ENCODE measurements around the gene FRA10AC1. TPM values are rescaled to one million over a fixed set of nuclear protein-coding genes. Genes with fewer than 3 reads are reported as not detected.
"Not testable (repeated sequence)": the region's sequence is repeated elsewhere in the genome, so short reads cannot be mapped to it uniquely, and the experiment has no call there.

Gene FRA10AC1
- total RNA-seq, 1 donor from 2014 or later = 15.1 TPM

DNA sequence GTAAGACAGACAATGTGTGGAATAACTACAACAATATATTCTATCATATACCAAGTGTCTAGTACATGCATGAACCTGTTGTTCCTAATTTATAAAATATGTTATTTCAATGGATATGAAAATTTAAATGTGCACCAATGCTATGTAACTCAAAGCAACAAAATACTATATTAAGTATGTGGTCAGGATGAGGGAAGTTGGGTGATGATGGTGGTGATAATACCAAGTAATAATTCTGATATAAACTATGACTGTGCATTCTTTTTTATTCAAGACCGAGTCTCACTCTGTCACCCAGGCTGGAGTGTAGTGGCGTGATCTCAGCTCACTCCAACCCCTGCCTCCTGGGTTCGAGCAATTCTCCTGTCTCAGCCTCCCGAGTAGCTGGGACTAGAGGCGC is 2.1 kb upstream of the FRA10AC1 start:
- no peak overlapping the region for H3K4me3 ChIP-seq (ENCODE audit: low read length in 3 of 3)
- peaks cover under 1 to 2% (median 1%) of the 10 kb centered on the region in 3 donors for H3K36me3 ChIP-seq (ENCODE audit: control insufficient read depth in 3 of 3, insufficient read depth in 3 of 3, low read length in 3 of 3)
- peaks cover 5 to 15% (median 9%) of the 10 kb centered on the region in 3 donors for H3K4me1 ChIP-seq (ENCODE audit: control insufficient read depth in 3 of 3, insufficient read depth in 3 of 3, low read length in 3 of 3)
- no peaks in the 10 kb centered on the region for H3K27me3 ChIP-seq (ENCODE audit: control insufficient read depth in 3 of 3, insufficient read depth in 3 of 3, low read length in 3 of 3)
- no peak overlapping the region for H3K27ac ChIP-seq (ENCODE audit: low read depth, low read length)
- H3K9me3 ChIP-seq (ENCODE audit: control insufficient read depth in 3 of 3, low read length in 3 of 3) = no peaks in the 10 kb centered on the region
- no peak overlapping the region for H3K9ac ChIP-seq (ENCODE audit: low read depth in 1 of 3, low read length in 3 of 3)

DNA sequence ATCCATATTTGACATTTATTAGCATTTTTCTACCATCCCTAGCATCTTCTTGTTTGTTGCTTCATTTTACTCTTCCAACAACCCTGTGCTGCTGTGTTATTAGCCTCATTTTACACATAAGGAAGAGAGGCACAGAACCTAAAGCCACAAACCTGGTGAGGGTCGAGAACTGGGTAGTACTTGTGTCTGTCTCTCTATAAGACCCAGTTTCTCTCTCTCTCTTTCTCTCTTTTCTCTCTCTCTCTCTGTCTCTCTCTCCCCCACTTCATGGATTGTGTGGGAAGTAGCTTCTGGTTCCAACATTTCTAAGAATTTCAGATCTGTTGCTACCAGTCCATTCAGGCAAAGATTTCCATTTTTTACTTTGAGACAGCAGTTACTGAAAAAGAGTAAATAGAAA is 1.4 kb upstream of the FRA10AC1 start:
- H3K9me3 ChIP-seq (ENCODE audit: control insufficient read depth in 3 of 3, low read length in 3 of 3) = no peaks in the 10 kb centered on the region
- H3K4me3 ChIP-seq (ENCODE audit: low read length in 3 of 3) = no peak overlapping the region
- H3K4me1 ChIP-seq (ENCODE audit: control insufficient read depth in 3 of 3, insufficient read depth in 3 of 3, low read length in 3 of 3) = peaks cover 5 to 15% (median 9%) of the 10 kb centered on the region in 3 donors
- H3K27me3 ChIP-seq (ENCODE audit: control insufficient read depth in 3 of 3, insufficient read depth in 3 of 3, low read length in 3 of 3) = no peaks in the 10 kb centered on the region
- peaks cover 5 to 8% (median 7%) of the 10 kb centered on the region in 3 donors for H3K36me3 ChIP-seq (ENCODE audit: control insufficient read depth in 3 of 3, insufficient read depth in 3 of 3, low read length in 3 of 3)
- no peak overlapping the region for H3K9ac ChIP-seq (ENCODE audit: low read depth in 1 of 3, low read length in 3 of 3)
- no peak overlapping the region for H3K27ac ChIP-seq (ENCODE audit: low read depth, low read length)

DNA sequence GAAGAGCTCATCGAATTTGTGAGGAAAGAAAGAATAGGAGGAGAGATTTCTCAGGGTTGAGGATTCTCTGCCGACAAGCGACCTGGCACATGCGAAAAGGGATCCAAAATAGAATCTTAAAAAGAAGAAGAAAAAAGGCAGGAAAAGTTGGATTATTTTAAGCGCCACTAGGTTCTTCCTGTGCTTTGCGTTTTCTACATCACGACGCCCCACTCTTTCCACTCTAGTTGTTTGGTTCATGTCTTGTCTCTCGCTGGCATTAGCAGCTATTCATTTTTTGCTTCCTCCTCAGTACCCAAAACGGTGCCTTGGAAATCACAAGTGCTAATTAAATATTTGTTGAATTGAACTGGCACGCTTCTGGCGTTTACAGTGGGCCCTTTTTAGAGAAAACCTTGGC is 674 bp upstream of the FRA10AC1 start:
- Histone ChIP-seq H3K4me3 (ENCODE audit: low read length in 3 of 3) (peak overlapping the region; percentile 93 to 97 (median 96)), H3K9ac (ENCODE audit: low read depth in 1 of 3, low read length in 3 of 3) (peak overlapping the region; percentile 92 to 95 (median 94)), H3K27ac (ENCODE audit: low read depth, low read length) (peak overlapping the region; percentile 80), H3K9me3 (ENCODE audit: control insufficient read depth in 3 of 3, low read length in 3 of 3) (no peaks in the 10 kb centered on the region), H3K27me3 (ENCODE audit: control insufficient read depth in 3 of 3, insufficient read depth in 3 of 3, low read length in 3 of 3) (no peaks in the 10 kb centered on the region), H3K36me3 (ENCODE audit: control insufficient read depth in 3 of 3, insufficient read depth in 3 of 3, low read length in 3 of 3) (peaks cover 7 to 14% (median 13%) of the 10 kb centered on the region in 3 donors), H3K4me1 (ENCODE audit: control insufficient read depth in 3 of 3, insufficient read depth in 3 of 3, low read length in 3 of 3) (peaks cover 5 to 15% (median 9%) of the 10 kb centered on the region in 3 donors)

DNA sequence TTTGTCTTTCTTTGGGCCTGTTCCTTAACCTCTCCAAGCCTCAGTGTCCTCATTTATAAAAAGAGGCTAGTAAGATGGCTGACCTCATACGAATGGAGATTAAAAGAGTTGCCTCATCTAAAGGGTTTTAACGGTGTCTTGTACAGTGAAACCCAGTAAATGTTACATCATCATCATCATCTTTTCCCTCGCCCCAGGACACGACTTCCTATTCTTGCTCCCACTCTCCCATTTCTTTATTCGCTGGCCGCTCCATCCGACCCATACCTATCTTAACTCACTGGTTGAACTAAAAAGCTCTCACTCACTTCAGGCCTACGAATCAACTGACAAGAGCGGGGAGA is 554 bp downstream of the FRA10AC1 start:
- H3K9me3 ChIP-seq (ENCODE audit: control insufficient read depth in 3 of 3, low read length in 3 of 3) = no peaks in the 10 kb centered on the region
- peaks cover 10 to 20% (median 20%) of the 10 kb centered on the region in 3 donors for H3K36me3 ChIP-seq (ENCODE audit: control insufficient read depth in 3 of 3, insufficient read depth in 3 of 3, low read length in 3 of 3)
- no peaks in the 10 kb centered on the region for H3K27me3 ChIP-seq (ENCODE audit: control insufficient read depth in 3 of 3, insufficient read depth in 3 of 3, low read length in 3 of 3)
- H3K27ac ChIP-seq (ENCODE audit: low read depth, low read length) = peak overlapping the region; percentile 80
- H3K9ac ChIP-seq (ENCODE audit: low read depth in 1 of 3, low read length in 3 of 3) = peak overlapping the region; percentile 91 to 95 (median 95)
- H3K4me1 ChIP-seq (ENCODE audit: control insufficient read depth in 3 of 3, insufficient read depth in 3 of 3, low read length in 3 of 3) = peaks cover 5 to 15% (median 9%) of the 10 kb centered on the region in 3 donors
- H3K4me3 ChIP-seq (ENCODE audit: low read length in 3 of 3) = peak overlapping the region; percentile 93 to 98 (median 96)

DNA sequence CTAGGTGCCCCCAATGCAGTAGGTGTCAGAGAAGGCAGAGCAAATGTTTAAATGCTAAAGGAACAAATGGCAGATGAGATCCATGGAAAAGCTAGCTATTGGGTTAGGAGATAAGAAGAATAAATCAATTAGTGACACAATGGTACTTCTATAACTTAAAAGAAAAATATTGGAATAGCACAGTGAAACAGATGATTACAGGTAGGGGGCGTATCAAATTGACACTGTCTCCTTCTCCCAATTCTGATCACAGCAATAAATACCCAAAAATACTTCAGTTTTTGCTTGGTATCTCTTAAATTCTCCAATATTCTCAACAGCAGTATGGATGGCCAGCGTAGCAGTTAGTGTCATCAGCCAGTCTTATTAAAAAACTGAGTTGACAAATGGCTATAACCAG is 5.2 kb downstream of the FRA10AC1 start:
- Histone ChIP-seq H3K27ac (ENCODE audit: low read depth, low read length) (no peak overlapping the region), H3K4me1 (ENCODE audit: control insufficient read depth in 3 of 3, insufficient read depth in 3 of 3, low read length in 3 of 3) (peaks cover 5 to 13% (median 9%) of the 10 kb centered on the region in 3 donors), H3K9me3 (ENCODE audit: control insufficient read depth in 3 of 3, low read length in 3 of 3) (no peaks in the 10 kb centered on the region), H3K27me3 (ENCODE audit: control insufficient read depth in 3 of 3, insufficient read depth in 3 of 3, low read length in 3 of 3) (no peaks in the 10 kb centered on the region), H3K36me3 (ENCODE audit: control insufficient read depth in 3 of 3, insufficient read depth in 3 of 3, low read length in 3 of 3) (peaks cover 10 to 41% (median 39%) of the 10 kb centered on the region in 3 donors), H3K9ac (ENCODE audit: low read depth in 1 of 3, low read length in 3 of 3) (no peak overlapping the region), H3K4me3 (ENCODE audit: low read length in 3 of 3) (no peak overlapping the region)

DNA sequence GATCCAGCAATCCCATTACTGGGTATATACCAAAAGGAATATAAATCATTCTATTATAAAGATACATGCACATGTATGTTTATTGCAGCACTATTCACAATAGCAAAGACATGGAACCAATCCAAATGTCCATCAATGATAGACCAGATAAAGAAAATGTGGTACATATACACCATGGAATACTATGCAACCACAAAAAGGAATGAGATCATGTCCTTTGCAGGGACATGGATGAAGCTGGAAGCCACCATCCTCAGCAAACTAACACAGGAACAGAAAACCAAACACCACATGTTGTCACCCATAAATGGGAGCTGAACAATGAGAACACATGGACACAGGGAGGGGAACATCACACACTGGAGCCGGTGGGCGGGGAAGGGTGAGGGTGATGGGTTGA is 5.8 kb downstream of the FRA10AC1 start:
- not testable (repeated sequence) for H3K4me1 ChIP-seq (ENCODE audit: control insufficient read depth in 3 of 3, insufficient read depth in 3 of 3, low read length in 3 of 3); H3K9me3 ChIP-seq (ENCODE audit: control insufficient read depth in 3 of 3, low read length in 3 of 3); H3K9ac ChIP-seq (ENCODE audit: low read depth in 1 of 3, low read length in 3 of 3); H3K27me3 ChIP-seq (ENCODE audit: control insufficient read depth in 3 of 3, insufficient read depth in 3 of 3, low read length in 3 of 3); H3K27ac ChIP-seq (ENCODE audit: low read depth, low read length); H3K4me3 ChIP-seq (ENCODE audit: low read length in 3 of 3)
- H3K36me3 ChIP-seq (ENCODE audit: control insufficient read depth in 3 of 3, insufficient read depth in 3 of 3, low read length in 3 of 3) = peaks cover 10 to 45% (median 42%) of the 10 kb centered on the region in 3 donors

DNA sequence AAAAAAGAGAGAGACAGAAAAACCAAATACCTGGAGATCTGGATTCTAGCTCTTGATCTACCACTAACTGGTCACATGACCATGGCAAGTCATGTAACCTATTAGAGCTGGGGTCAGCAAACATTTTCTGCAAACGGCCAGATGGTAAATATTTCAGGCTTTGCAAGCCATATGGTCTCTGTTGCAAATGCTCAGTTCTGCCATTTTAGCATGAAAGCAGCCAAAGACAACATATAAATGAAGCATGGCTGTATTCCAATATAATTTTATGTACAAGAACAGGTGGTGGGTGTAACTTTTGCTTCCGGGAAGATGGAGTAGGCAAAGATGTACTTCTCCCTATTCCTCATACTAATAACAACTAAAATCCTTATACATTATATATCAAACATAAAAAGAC is 6.7 kb downstream of the FRA10AC1 start:
- H3K36me3 ChIP-seq (ENCODE audit: control insufficient read depth in 3 of 3, insufficient read depth in 3 of 3, low read length in 3 of 3) = peaks cover 10 to 47% (median 42%) of the 10 kb centered on the region in 3 donors
- no peaks in the 10 kb centered on the region for H3K9me3 ChIP-seq (ENCODE audit: control insufficient read depth in 3 of 3, low read length in 3 of 3)
- no peak overlapping the region for H3K27ac ChIP-seq (ENCODE audit: low read depth, low read length)
- H3K4me1 ChIP-seq (ENCODE audit: control insufficient read depth in 3 of 3, insufficient read depth in 3 of 3, low read length in 3 of 3) = no peaks in the 10 kb centered on the region
- no peaks in the 10 kb centered on the region for H3K27me3 ChIP-seq (ENCODE audit: control insufficient read depth in 3 of 3, insufficient read depth in 3 of 3, low read length in 3 of 3)
- no peak overlapping the region for H3K9ac ChIP-seq (ENCODE audit: low read depth in 1 of 3, low read length in 3 of 3)
- no peak overlapping the region for H3K4me3 ChIP-seq (ENCODE audit: low read length in 3 of 3)

DNA sequence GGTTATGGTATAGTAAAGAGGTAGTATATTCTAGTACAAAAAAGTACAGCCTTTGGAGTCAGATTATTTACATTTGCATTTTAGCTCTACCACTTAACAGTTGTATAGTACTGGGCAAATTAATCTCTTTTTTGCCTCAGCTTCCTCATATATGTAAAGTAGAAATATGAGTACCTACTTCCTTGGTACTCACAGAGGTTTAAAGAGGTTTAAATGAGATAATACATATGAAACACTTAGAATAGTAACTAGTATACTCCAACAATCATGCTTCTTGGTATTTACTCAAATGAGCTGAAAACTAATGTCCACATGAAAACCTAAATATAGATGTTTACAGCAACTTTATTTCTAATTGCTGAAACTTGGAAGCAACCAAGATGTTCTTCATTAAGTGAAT is 14.7 kb downstream of the FRA10AC1 start:
- no peaks in the 10 kb centered on the region for H3K4me1 ChIP-seq (ENCODE audit: control insufficient read depth in 3 of 3, insufficient read depth in 3 of 3, low read length in 3 of 3)
- peaks cover 0 to 15% (median 14%) of the 10 kb centered on the region in 3 donors for H3K36me3 ChIP-seq (ENCODE audit: control insufficient read depth in 3 of 3, insufficient read depth in 3 of 3, low read length in 3 of 3)

DNA sequence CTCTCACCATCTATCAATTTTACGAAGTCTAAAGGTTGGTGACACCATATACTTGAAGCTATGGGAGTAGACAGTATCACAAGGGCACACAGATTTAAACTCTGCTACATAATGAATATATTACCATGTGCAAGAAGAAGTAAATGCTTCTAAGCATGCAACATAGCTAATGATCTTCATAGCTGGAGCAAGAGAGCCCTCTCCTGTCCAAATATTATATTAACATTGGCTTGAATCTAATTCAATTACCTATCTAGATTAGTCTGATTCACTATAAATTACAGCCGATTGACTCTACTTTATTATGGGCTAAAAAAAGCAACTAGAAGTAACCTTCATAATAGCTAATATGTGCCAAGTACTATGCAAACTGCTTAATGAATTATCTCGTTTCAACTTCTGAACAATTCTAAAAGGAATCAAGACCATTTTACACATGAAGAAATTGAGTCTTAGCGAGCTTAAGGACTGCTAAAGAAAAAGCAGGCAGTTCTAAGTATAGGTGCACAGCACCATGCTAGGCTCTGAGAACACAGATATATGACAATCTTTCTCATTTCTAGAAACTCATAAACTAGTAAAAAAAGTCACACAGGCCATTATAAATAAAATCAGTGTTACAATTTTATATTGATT is 21.9 kb downstream of the FRA10AC1 start:
- Histone ChIP-seq H3K9ac (ENCODE audit: low read depth in 1 of 3, low read length in 3 of 3) (no peak overlapping the region), H3K27me3 (ENCODE audit: control insufficient read depth in 3 of 3, insufficient read depth in 3 of 3, low read length in 3 of 3) (no peaks in the 10 kb centered on the region), H3K4me3 (ENCODE audit: low read length in 3 of 3) (no peak overlapping the region), H3K4me1 (ENCODE audit: control insufficient read depth in 3 of 3, insufficient read depth in 3 of 3, low read length in 3 of 3) (no peaks in the 10 kb centered on the region), H3K27ac (ENCODE audit: low read depth, low read length) (no peak overlapping the region), H3K36me3 (ENCODE audit: control insufficient read depth in 3 of 3, insufficient read depth in 3 of 3, low read length in 3 of 3) (peaks cover 4 to 22% (median 18%) of the 10 kb centered on the region in 3 donors), H3K9me3 (ENCODE audit: control insufficient read depth in 3 of 3, low read length in 3 of 3) (no peaks in the 10 kb centered on the region)

More for the DNA sequence above, 14.7 kb downstream of the FRA10AC1 start:
- Histone ChIP-seq H3K9ac (ENCODE audit: low read depth in 1 of 3, low read length in 3 of 3) (no peak overlapping the region), H3K4me3 (ENCODE audit: low read length in 3 of 3) (no peak overlapping the region), H3K27me3 (ENCODE audit: control insufficient read depth in 3 of 3, insufficient read depth in 3 of 3, low read length in 3 of 3) (no peaks in the 10 kb centered on the region), H3K27ac (ENCODE audit: low read depth, low read length) (no peak overlapping the region), H3K9me3 (ENCODE audit: control insufficient read depth in 3 of 3, low read length in 3 of 3) (no peaks in the 10 kb centered on the region)

DNA sequence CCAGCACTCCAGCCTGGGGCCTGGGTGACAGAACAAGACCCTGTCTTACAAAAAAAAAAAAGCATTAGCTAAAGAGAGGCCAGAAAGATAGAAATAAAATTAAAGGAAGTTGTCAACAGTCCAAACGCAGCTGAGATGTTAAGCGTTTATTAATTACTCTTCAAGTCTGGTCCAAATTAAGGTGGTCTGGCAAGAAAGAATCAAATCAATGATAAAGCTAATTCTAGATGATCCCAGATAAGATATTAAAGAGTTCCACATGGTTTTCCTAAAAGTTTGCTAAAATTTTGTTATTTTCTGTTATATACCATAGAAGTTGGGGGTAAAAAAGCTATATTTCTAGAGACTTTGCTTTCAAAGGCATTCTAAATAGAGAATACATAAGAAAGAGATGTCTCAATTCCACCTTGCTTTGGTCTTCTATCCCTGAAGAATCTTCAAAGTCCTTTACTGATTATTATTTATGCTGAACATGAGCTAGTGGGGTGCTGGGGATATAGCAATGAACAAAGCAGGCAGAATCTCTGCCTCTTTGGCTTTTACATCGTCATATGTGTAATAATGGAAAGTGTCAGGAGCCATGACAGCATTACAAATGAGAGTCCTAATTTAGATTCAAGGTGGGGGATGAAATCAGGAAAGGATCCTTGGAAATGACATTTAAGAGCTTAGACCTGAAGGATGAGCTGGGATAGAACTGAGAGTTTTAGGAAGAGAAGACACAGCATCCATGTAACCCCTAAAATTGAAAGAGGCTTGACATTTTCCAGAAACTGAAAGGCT is 23.4 kb downstream of the FRA10AC1 start:
- H3K36me3 ChIP-seq (ENCODE audit: control insufficient read depth in 3 of 3, insufficient read depth in 3 of 3, low read length in 3 of 3) = peaks cover 8 to 33% (median 21%) of the 10 kb centered on the region in 3 donors
- no peak overlapping the region for H3K27ac ChIP-seq (ENCODE audit: low read depth, low read length)
- no peaks in the 10 kb centered on the region for H3K4me1 ChIP-seq (ENCODE audit: control insufficient read depth in 3 of 3, insufficient read depth in 3 of 3, low read length in 3 of 3)
- H3K9me3 ChIP-seq (ENCODE audit: control insufficient read depth in 3 of 3, low read length in 3 of 3) = no peaks in the 10 kb centered on the region
- no peaks in the 10 kb centered on the region for H3K27me3 ChIP-seq (ENCODE audit: control insufficient read depth in 3 of 3, insufficient read depth in 3 of 3, low read length in 3 of 3)
- no peak overlapping the region for H3K9ac ChIP-seq (ENCODE audit: low read depth in 1 of 3, low read length in 3 of 3)
- no peak overlapping the region for H3K4me3 ChIP-seq (ENCODE audit: low read length in 3 of 3)
